Activated naive CD4-positive, alpha-beta T cell treated with anti-CD3 and anti-CD28 coated beads, Interleukin-2, amount 10 ng/mL, durations not matched to agents 7 days and 5 days (primary cell): ENCODE data around the gene NECTIN1.

Source experiments
- CTCF ChIA-PET: fragments of 350-600 bp; sonication (Branson Sonifier 250); formaldehyde crosslinking; loops from one replicate; lab custom pipeline; 2021; ENCODE audit warnings: antibody characterized with exemption; lab: Charles Lee
- DNase-seq: peaks from one replicate; pipeline ENCODE4 v3.0.0-alpha.2; 2020
- H3K27ac Mint-ChIP-seq: one replicate; pipeline ENCODE4 v1.8.0; 2021; ENCODE audit warnings: mild to moderate bottlenecking, moderate library complexity, mixed read lengths
- H3K27me3 Mint-ChIP-seq: one replicate; pipeline ENCODE4 v1.8.0; 2021; ENCODE audit warnings: mild to moderate bottlenecking, mixed read lengths
- H3K36me3 Mint-ChIP-seq: one replicate; pipeline ENCODE4 v1.8.0; 2021; ENCODE audit warnings: mixed read lengths
- H3K4me1 Mint-ChIP-seq: one replicate; pipeline ENCODE4 v1.8.0; 2021; ENCODE audit warnings: mixed read lengths
- H3K4me3 Mint-ChIP-seq: one replicate; pipeline ENCODE4 v1.8.0; 2021; ENCODE audit warnings: mild to moderate bottlenecking, moderate library complexity, mixed read lengths
- H3K9me3 Mint-ChIP-seq: one replicate; pipeline ENCODE4 v1.8.0; 2021; ENCODE audit warnings: mixed read lengths

Gene NECTIN1

GRCh38 chr11:119730789-119731386 lies 1.9 kb upstream of the NECTIN1 start:
- Mint-ChIP-seq H3K4me3 (no peak overlapping the region), H3K27me3 (peaks cover 82% of the 10 kb centered on the region), H3K27ac (no peak overlapping the region), H3K36me3 (no peaks in the 10 kb centered on the region), H3K4me1 (peaks cover 7% of the 10 kb centered on the region), H3K9me3 (no peaks in the 10 kb centered on the region)
- DNase-seq, result no peak
- CTCF ChIA-PET, result interaction anchor here (1.2 to 3.3 kb wide), 2 partner anchors 10 to 49 kb away, joined by 3 to 21 read pairs; no protein-coding TSS in a partner anchor

GRCh38 chr11:119729951-119730613 lies 1.1 kb upstream of the NECTIN1 start:
- Mint-ChIP-seq H3K27ac (no peak overlapping the region), H3K4me1 (peaks cover 7% of the 10 kb centered on the region), H3K27me3 (peaks cover 82% of the 10 kb centered on the region), H3K4me3 (peak overlapping the region; percentile 74), H3K36me3 (no peaks in the 10 kb centered on the region), H3K9me3 (no peaks in the 10 kb centered on the region)
- peak; percentile 25 for DNase-seq
- CTCF ChIA-PET, result interaction anchor here (0.6 to 3.3 kb wide), 24 partner anchors 10 to 298 kb away, joined by 3 to 47 read pairs (median 4); no protein-coding TSS in a partner anchor

DNA sequence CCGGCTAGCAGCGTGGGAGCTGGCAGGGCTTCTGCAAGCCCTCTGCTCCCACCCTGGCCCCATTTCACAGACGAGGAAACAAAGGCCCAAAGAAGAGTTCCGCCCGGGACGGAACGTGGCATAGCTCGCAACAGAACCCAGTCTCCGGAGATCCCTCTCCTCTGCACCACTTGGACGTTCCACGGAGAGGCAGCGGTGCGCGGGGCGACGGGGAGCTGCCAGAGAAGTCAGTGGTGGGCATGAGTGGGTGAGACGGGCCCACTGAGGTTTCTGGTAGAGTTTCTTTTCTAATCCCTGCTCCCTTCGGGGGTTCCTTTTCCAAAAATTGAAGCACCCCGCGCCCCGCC lies 554 bp upstream of the NECTIN1 start:
- Mint-ChIP-seq H3K4me3 (peak overlapping the region; percentile 74), H3K4me1 (peaks cover 7% of the 10 kb centered on the region), H3K27ac (no peak overlapping the region)

DNA sequence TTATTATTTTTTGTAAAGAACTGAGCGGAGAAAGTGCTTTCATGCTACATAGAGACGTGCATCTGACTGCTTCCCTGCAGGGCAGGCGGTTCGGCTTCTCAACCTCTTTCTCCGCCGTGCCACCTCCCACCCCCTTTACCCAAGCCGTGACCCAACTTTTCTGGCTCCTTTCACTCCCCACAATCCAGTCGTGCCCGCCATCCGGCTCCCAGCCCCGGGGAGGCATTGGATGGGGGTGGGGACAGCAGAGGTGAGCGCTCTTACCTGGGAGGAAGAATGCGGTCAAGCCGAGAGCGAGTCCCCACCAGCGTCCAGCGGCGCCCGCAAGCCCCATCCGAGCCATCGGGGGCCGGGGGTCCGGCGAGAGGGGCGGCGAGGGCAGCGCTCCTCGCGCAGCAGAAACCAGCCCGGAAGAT lies 781 bp downstream of the NECTIN1 start:
- Mint-ChIP-seq H3K27ac (no peak overlapping the region), H3K4me1 (peaks cover 7% of the 10 kb centered on the region)

More for the DNA sequence above, 554 bp upstream of the NECTIN1 start:
- Mint-ChIP-seq H3K9me3 (no peaks in the 10 kb centered on the region), H3K36me3 (no peaks in the 10 kb centered on the region), H3K27me3 (peaks cover 78% of the 10 kb centered on the region)
- no peak for DNase-seq
- CTCF ChIA-PET, result interaction anchor here (0.6 to 3.3 kb wide), 26 partner anchors 9 to 299 kb away, joined by 3 to 47 read pairs (median 4); no protein-coding TSS in a partner anchor

GRCh38 chr11:119727523-119728151 lies 1.4 kb downstream of the NECTIN1 start:
- Mint-ChIP-seq H3K4me1 (peaks cover 7% of the 10 kb centered on the region), H3K27ac (no peak overlapping the region), H3K9me3 (no peaks in the 10 kb centered on the region), H3K36me3 (no peaks in the 10 kb centered on the region), H3K4me3 (peak overlapping the region; percentile 81), H3K27me3 (peaks cover 71% of the 10 kb centered on the region)
- peak; percentile 39 for DNase-seq
- CTCF ChIA-PET, result interaction anchor here (0.6 to 3.2 kb wide), 5 partner anchors 17 to 251 kb away, joined by 3 to 47 read pairs (median 10); no protein-coding TSS in a partner anchor

More for the DNA sequence above, 781 bp downstream of the NECTIN1 start:
- no peaks in the 10 kb centered on the region for H3K9me3 Mint-ChIP-seq
- no peaks in the 10 kb centered on the region for H3K36me3 Mint-ChIP-seq
- peak overlapping the region; percentile 81 for H3K4me3 Mint-ChIP-seq
- H3K27me3 Mint-ChIP-seq, result peaks cover 71% of the 10 kb centered on the region
- DNase-seq, result peak; percentile 28
- CTCF ChIA-PET, result interaction anchor here (1.1 to 3.2 kb wide), 4 partner anchors 18 to 252 kb away, joined by 3 to 47 read pairs (median 12); no protein-coding TSS in a partner anchor

DNA sequence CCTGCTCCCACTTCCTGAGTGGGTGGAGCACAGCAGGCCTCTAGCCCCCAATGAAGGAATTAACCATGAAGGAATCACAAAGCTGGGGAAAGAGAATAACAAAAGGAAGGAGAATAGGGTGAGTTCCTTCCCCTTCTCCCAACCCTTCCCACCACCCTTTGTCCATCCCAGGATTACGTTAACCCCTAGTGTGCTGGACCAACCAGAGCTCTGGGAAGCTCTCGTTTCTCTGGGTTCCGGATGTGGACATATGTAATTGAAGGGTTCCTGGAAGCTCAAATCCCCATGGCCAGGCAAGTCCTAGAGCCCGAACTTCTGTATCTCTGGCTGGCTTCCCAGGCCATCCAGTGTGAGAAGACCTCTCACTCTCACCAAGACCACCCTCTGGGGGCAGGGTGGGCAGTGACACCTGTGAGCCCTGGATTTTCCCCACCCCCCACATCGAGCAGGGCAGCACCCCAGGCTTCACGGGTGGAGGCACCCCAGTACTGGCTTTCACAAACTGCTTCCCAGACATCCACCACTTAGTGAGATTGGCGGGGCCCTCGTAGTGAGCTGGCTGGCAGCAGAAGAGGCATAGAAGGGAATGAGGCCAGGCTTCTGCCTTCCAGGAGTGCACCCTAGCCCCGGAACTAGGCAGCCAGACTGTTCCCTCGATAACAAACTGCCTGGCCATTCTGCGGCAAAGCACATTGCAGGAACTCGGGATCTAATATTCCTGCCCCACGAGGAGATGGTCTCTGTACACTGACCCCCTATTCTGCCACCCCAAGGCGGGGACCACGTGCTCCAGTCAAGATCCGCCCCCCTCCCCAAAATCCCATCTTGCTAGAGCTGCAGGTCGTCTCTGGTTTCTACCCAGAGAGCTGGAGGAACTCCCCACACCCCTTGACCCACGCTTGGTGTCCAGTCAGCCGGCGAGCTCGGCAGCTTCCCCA lies 2.1 kb downstream of the NECTIN1 start:
- Mint-ChIP-seq H3K9me3 (no peaks in the 10 kb centered on the region), H3K27ac (no peak overlapping the region), H3K27me3 (peaks cover 76% of the 10 kb centered on the region), H3K4me3 (no peak overlapping the region), H3K4me1 (peaks cover 7% of the 10 kb centered on the region), H3K36me3 (no peaks in the 10 kb centered on the region)
- CTCF ChIA-PET, result interaction anchor here (0.6 to 3.2 kb wide), 4 partner anchors 41 to 250 kb away, joined by 3 to 47 read pairs (median 3); no protein-coding TSS in a partner anchor
- DNase-seq, result no peak

DNA sequence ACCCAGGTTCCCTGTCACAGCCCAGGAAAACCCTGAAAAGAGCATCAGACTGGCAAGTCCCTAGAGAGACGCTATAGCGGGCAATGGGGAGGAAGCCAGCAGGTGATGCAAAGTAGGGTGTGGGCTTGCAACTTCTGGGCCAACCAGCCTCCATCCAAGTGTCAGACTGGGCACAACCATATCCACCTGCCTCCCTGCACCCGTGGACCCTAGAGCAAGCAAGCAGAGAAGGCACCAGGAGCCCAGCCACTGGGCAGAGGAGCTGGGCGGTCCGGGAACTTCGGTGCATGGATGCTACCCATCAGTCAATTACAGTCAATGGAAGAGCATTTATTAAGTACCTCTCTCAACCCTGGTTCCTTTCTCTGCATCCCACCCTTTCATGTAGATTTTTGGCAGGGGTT lies 2.8 kb downstream of the NECTIN1 start:
- CTCF ChIA-PET, result interaction anchor here (0.9 kb wide), 1 partner anchor 61 kb away, joined by 3 read pairs; no protein-coding TSS in a partner anchor
- Mint-ChIP-seq H3K9me3 (no peaks in the 10 kb centered on the region), H3K4me3 (no peak overlapping the region), H3K27me3 (peaks cover 69% of the 10 kb centered on the region), H3K27ac (no peak overlapping the region), H3K36me3 (no peaks in the 10 kb centered on the region), H3K4me1 (peaks cover 7% of the 10 kb centered on the region)
- no peak for DNase-seq

DNA sequence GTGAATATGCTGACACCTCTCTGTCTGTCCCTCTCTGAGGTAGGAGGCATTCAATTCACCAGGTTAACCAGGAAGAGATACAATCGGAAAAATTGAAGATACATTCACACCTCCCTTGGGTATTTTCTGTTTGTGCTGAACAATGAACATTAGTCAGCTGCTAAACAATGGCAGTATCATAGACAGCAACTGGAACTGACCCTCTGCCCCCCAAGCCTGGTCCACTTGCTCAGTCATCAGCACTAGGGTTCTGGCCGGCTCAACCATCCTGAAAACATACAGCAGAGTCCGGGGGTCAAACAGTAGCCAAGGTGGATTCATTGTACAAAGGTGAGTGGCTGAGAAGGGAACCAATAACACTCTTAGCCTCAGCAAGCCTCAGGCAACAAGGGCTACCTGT lies 4.0 kb downstream of the NECTIN1 start:
- no peak overlapping the region for H3K4me3 Mint-ChIP-seq
- H3K36me3 Mint-ChIP-seq, result no peaks in the 10 kb centered on the region
- no peaks in the 10 kb centered on the region for H3K9me3 Mint-ChIP-seq
- H3K27me3 Mint-ChIP-seq, result peaks cover 59% of the 10 kb centered on the region
- CTCF ChIA-PET, result interaction anchor here (1.0 to 1.1 kb wide), 2 partner anchors 13 to 15 kb away, joined by 3 read pairs; no protein-coding TSS in a partner anchor
- no peak overlapping the region for H3K27ac Mint-ChIP-seq
- DNase-seq, result no peak
- peaks cover 7% of the 10 kb centered on the region for H3K4me1 Mint-ChIP-seq

- H3K27me3 Mint-ChIP-seq, result peaks cover 49% of the 10 kb centered on the region
- no peaks in the 10 kb centered on the region for H3K9me3 Mint-ChIP-seq
- H3K4me1 Mint-ChIP-seq, result peaks cover 4% of the 10 kb centered on the region
- no peaks in the 10 kb centered on the region for H3K36me3 Mint-ChIP-seq
- no peak for DNase-seq
- no peak overlapping the region for H3K4me3 Mint-ChIP-seq
- no peak overlapping the region for H3K27ac Mint-ChIP-seq
- CTCF ChIA-PET, result interaction anchor here (1.0 to 1.9 kb wide), 2 partner anchors 14 to 83 kb away, joined by 3 to 7 read pairs; no protein-coding TSS in a partner anchor
Measured at GRCh38 chr11:119723952-119724325, 5.1 kb downstream of the NECTIN1 start.

DNA sequence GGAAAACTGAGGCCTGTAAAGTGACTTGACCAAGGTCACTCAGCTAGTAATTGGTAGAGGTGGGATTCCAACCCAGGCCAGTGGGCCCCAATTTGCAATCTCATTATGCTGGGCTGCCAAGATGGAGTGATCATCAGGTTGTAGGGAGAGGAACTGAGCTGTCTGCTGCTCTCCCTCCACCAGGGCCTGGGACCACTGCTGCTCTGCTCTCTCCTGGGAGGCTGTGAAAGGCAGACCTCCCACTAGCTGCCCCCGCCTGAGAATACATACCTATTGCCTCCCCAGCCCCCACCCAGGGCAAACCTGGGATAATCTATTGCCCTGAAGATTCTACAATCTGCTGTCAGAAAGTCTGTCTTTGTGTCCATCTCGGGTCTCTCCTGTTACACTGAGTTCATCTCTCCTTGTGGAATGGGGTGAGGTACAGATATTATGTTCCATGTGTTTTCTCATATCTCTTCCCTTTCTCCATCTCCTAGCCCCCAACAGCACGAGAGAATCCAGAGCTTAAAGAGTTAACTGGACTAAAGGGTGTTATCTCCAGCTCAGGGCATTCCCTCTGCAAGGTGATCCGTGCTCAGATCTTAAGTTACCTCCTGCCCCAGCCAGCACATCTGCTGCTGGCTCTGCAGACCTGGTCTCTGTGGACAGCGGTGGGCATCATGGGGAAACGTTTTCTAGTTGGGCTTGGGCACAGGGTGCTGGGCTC lies 5.6 kb downstream of the NECTIN1 start:
- no peak for DNase-seq
- Mint-ChIP-seq H3K9me3 (no peaks in the 10 kb centered on the region), H3K27me3 (peaks cover 47% of the 10 kb centered on the region), H3K27ac (no peak overlapping the region), H3K4me1 (peaks cover 4% of the 10 kb centered on the region), H3K36me3 (no peaks in the 10 kb centered on the region), H3K4me3 (no peak overlapping the region)
- CTCF ChIA-PET, result interaction anchor here (1.9 kb wide), 1 partner anchor 82 kb away, joined by 7 read pairs; no protein-coding TSS in a partner anchor

GRCh38 chr11:119722281-119722794 lies 6.7 kb downstream of the NECTIN1 start:
- Mint-ChIP-seq H3K9me3 (no peaks in the 10 kb centered on the region), H3K27ac (no peak overlapping the region), H3K36me3 (no peaks in the 10 kb centered on the region), H3K27me3 (peaks cover 36% of the 10 kb centered on the region), H3K4me1 (no peaks in the 10 kb centered on the region), H3K4me3 (no peak overlapping the region)
- CTCF ChIA-PET, result interaction anchor here (1.4 to 1.9 kb wide), 3 partner anchors 19 to 81 kb away, joined by 3 to 7 read pairs (median 7); no protein-coding TSS in a partner anchor
- no peak for DNase-seq
